HL-60 (cell line): Measurements from ENCODE around the gene HTR3B.

Source experiments
- DNase-seq, 2 experiments: peaks; one replicate each; pipeline ENCODE4 v3.0.0-alpha.2; 2010 to 2020; ENCODE audit warnings: low read depth in 1 of 2, low spot score in 1 of 2
- H3K27ac ChIP-seq: fragments of 250-450 bp; sonication (Bioruptor Pico); replicated peaks from 2 replicates; pipeline ENCODE4 v1.5.1; 2020; ENCODE audit warnings: mild to moderate bottlenecking, moderate library complexity
- H3K27me3 ChIP-seq: fragments of 250-450 bp; sonication (Bioruptor Pico); 2 replicates; pipeline ENCODE4 v1.5.1; 2021; ENCODE audit warnings: mild to moderate bottlenecking, moderate library complexity; ENCODE audit not compliant: insufficient read depth, poor library complexity, severe bottlenecking
- H3K4me3 ChIP-seq: replicated peaks from 2 replicates; pipeline ENCODE4 v1.5.1; 2011; ENCODE audit warnings: mild to moderate bottlenecking, control low read depth, low read length; ENCODE audit not compliant: insufficient read depth
- GABPA ChIP-seq: IDR thresholded peaks from 2 replicates; pipeline ENCODE4 v1.6.1; 2012; ENCODE audit warnings: low read depth
- POLR2AphosphoS5 ChIP-seq: IDR thresholded peaks from 2 replicates; pipeline ENCODE4 v1.6.1; 2012; ENCODE audit warnings: low read depth
- SPI1 ChIP-seq: IDR thresholded peaks from 2 replicates; pipeline ENCODE4 v1.6.1; 2012; ENCODE audit warnings: low read depth, mild to moderate bottlenecking, borderline replicate concordance
- TF ChIP-seq, protein P1 (sequence below): IDR thresholded peaks from one replicate; pipeline ENCODE4 v1.5.1; 2011; ENCODE audit warnings: low read length, control low read depth, inconsistent platforms; ENCODE audit not compliant: insufficient read depth
- TF ChIP-seq, protein P2 (sequence below): IDR thresholded peaks from 2 replicates; pipeline ENCODE4 v1.6.1; 2012; ENCODE audit warnings: low read depth; ENCODE audit not compliant: insufficient replicate concordance

The HTR3B gene

GRCh38 chr11:113967361-113967760 lies 62.8 kb downstream of the HTR3B start:
- H3K27me3 ChIP-seq: no peaks in the 10 kb centered on the region
- DNase-seq: no peak
- TF ChIP-seq SPI1 (no peak), POLR2AphosphoS5 (no peak), GABPA (no peak)
- TF ChIP-seq, protein P1, sequence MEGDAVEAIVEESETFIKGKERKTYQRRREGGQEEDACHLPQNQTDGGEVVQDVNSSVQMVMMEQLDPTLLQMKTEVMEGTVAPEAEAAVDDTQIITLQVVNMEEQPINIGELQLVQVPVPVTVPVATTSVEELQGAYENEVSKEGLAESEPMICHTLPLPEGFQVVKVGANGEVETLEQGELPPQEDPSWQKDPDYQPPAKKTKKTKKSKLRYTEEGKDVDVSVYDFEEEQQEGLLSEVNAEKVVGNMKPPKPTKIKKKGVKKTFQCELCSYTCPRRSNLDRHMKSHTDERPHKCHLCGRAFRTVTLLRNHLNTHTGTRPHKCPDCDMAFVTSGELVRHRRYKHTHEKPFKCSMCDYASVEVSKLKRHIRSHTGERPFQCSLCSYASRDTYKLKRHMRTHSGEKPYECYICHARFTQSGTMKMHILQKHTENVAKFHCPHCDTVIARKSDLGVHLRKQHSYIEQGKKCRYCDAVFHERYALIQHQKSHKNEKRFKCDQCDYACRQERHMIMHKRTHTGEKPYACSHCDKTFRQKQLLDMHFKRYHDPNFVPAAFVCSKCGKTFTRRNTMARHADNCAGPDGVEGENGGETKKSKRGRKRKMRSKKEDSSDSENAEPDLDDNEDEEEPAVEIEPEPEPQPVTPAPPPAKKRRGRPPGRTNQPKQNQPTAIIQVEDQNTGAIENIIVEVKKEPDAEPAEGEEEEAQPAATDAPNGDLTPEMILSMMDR: no peak
- TF ChIP-seq, protein P2, sequence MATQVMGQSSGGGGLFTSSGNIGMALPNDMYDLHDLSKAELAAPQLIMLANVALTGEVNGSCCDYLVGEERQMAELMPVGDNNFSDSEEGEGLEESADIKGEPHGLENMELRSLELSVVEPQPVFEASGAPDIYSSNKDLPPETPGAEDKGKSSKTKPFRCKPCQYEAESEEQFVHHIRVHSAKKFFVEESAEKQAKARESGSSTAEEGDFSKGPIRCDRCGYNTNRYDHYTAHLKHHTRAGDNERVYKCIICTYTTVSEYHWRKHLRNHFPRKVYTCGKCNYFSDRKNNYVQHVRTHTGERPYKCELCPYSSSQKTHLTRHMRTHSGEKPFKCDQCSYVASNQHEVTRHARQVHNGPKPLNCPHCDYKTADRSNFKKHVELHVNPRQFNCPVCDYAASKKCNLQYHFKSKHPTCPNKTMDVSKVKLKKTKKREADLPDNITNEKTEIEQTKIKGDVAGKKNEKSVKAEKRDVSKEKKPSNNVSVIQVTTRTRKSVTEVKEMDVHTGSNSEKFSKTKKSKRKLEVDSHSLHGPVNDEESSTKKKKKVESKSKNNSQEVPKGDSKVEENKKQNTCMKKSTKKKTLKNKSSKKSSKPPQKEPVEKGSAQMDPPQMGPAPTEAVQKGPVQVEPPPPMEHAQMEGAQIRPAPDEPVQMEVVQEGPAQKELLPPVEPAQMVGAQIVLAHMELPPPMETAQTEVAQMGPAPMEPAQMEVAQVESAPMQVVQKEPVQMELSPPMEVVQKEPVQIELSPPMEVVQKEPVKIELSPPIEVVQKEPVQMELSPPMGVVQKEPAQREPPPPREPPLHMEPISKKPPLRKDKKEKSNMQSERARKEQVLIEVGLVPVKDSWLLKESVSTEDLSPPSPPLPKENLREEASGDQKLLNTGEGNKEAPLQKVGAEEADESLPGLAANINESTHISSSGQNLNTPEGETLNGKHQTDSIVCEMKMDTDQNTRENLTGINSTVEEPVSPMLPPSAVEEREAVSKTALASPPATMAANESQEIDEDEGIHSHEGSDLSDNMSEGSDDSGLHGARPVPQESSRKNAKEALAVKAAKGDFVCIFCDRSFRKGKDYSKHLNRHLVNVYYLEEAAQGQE: no peak
- no peak overlapping the region for H3K27ac ChIP-seq
- no peak overlapping the region for H3K4me3 ChIP-seq

- TF ChIP-seq, protein P1: no peak
- TF ChIP-seq SPI1 (no peak), POLR2AphosphoS5 (no peak), GABPA (no peak)
- TF ChIP-seq, protein P2: no peak
- DNase-seq: no peak
- Histone ChIP-seq H3K27ac (no peak overlapping the region), H3K4me3 (no peak overlapping the region), H3K27me3 (no peaks in the 10 kb centered on the region)
Observed at GRCh38 chr11:113971506-113972195, 67.1 kb downstream of the HTR3B start.

- DNase-seq: no peak
- H3K4me3 ChIP-seq: no peak within 1 kb of the TSS
- H3K27ac ChIP-seq: no peak within 1 kb of the TSS
- TF ChIP-seq, protein P1: no peak
- TF ChIP-seq GABPA: no peak
- TF ChIP-seq SPI1: no peak
- TF ChIP-seq POLR2AphosphoS5: no peak
- TF ChIP-seq, protein P2: no peak
- H3K27me3 ChIP-seq: no peaks in the 10 kb centered on the region
Observed at GRCh38 chr11:113974741-113975470, 70.3 kb downstream of the HTR3B start, which contains the start of gene HTR3A. HTR3A (plus strand) TSS chr11:113975108; CDS start chr11:113975326, 218 bp downstream.
